Cardiac fibroblast (primary cell): ENCODE measurements around the gene C11orf58.

Experiments
- DNase-seq, 2 donors: peaks; one replicate each; pipeline versions ENCODE4 v3.0.0 to v3.0.0-alpha.2; 2010; ENCODE audit warnings: low read depth in 2 of 2
- H3K4me3 ChIP-seq, 2 donors: replicated peaks in 1 of 2; 1 replicate in 1 of 2; 2 replicates in 1 of 2; pipeline ENCODE4 v1.5.1; 2011; ENCODE audit warnings: low read depth in 2 of 2, low read length in 2 of 2, mild to moderate bottlenecking in 2 of 2, moderate library complexity in 1 of 2
- TF ChIP-seq, protein P1 (sequence below): IDR thresholded peaks from one replicate; pipeline ENCODE4 v1.5.1; 2011; ENCODE audit warnings: low read depth, mild to moderate bottlenecking, low read length, inconsistent platforms

The C11orf58 gene

DNA sequence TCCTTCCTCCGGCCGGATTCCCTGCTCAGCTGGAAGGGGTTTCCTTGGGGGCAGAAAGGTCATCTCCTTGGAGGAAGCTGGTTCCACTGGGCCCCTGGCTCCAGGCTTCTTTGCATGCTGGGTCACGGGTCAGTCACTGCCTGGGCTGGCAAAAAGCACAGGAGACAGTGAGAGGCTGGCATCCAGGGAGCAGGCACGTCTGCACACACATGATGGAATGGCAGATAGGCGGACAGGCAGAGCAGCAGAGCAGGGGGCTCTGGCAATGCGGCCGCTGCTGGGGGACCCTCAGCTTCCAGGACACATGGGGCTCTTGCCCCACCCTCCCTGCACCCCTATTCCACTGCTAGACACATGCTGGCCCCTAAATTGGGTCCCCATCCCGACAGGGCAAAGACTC lies 40.4 kb downstream of the C11orf58 start:
- no peak for DNase-seq
- no peak overlapping the region for H3K4me3 ChIP-seq
- TF ChIP-seq, protein P1, sequence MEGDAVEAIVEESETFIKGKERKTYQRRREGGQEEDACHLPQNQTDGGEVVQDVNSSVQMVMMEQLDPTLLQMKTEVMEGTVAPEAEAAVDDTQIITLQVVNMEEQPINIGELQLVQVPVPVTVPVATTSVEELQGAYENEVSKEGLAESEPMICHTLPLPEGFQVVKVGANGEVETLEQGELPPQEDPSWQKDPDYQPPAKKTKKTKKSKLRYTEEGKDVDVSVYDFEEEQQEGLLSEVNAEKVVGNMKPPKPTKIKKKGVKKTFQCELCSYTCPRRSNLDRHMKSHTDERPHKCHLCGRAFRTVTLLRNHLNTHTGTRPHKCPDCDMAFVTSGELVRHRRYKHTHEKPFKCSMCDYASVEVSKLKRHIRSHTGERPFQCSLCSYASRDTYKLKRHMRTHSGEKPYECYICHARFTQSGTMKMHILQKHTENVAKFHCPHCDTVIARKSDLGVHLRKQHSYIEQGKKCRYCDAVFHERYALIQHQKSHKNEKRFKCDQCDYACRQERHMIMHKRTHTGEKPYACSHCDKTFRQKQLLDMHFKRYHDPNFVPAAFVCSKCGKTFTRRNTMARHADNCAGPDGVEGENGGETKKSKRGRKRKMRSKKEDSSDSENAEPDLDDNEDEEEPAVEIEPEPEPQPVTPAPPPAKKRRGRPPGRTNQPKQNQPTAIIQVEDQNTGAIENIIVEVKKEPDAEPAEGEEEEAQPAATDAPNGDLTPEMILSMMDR: no peak

DNA sequence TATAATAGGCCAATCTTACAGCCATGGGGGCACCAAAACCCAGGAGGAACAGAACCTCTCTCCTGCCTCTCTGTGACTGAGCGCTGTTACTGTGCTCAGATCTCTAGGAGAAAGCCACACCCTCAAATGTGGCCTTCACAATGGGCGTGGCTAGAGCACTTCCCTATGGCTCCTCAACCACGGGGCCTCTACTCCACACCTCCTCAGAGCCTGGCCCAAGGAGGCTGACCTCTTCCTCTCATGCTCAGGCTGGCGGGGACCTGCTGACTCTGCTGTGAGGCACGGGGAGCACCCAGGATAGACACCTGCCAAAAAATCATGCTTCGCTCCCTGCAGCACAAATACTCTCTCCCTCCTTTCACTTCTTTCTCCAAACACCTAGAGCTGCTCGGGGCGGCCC lies 41.0 kb downstream of the C11orf58 start:
- TF ChIP-seq, protein P1: no peak
- H3K4me3 ChIP-seq: no peak overlapping the region
- DNase-seq: no peak

DNA sequence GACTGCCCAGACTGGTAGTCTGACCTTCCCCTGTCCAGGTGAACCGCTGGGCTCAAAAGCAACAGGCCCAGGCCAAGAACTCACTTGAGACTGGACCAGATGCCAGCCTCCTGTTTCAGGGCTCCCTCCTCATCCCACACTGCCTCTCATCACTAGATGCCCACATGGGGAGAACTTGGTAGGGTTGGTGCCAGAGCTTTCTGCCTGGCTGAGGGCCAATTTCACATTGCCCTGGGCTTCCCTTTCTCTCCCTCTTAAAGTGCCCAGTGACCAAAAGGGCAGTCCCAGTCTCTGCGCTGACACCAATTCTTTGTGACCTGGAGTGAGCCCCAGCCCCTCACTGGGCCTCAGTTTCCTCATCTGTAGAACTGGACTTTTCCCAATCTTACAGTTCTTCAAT lies 41.7 kb downstream of the C11orf58 start:
- TF ChIP-seq, protein P1: no peak
- DNase-seq: no peak
- H3K4me3 ChIP-seq: no peak overlapping the region

- no peak for DNase-seq
- H3K4me3 ChIP-seq: no peak overlapping the region
- TF ChIP-seq, protein P1: no peak
Observed at GRCh38 chr11:16780698-16781550, 42.5 kb downstream of the C11orf58 start.

DNA sequence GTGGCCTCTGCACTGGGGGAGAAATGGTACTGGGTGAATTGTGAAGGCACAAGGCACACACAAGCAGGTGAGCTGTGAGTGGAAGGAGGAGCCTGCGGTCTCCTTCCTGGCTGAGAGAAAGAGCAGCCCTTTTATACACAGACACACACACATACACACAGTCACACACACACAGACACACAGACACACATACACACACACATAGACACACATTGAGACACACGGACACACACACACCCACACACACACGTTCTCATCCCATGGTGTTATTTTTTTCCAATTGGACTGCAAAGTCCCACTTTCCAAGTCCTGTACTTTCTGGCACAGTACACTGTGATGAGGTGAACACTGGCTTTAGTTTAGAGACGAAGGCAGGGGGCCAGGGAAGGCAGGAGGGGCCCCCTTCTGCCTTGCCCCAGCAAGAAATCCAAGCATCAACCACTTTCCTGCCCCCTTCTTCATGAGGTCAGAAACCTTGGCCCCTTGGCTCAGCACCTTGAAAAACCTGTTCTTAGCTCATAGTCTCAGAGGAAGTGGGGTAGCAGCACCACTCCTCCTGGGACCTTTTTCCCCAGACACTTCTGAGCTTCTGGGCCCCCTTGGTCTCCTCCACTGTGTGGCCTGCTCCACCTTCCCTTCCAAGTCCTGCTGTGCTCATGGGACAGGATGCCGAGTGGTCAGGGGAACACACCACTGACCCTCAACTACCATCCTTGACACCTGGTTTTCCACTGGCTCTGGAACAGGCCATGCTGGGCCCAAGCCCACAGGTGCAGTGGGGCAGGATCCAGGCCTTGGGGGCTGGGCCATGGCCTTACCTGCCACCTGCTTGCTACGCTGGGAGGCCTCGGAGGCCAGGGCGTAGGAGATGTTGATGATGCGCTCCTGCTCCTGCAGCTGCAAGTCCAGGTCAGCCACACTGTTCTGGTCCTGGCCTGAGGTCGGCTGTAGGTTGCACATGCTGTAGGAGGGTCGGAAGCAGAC lies 43.8 kb downstream of the C11orf58 start:
- no peak overlapping the region for H3K4me3 ChIP-seq
- TF ChIP-seq, protein P1: no peak
- DNase-seq: no peak

- no peak for DNase-seq
- no peak overlapping the region for H3K4me3 ChIP-seq
- TF ChIP-seq, protein P1: no peak
Observed at GRCh38 chr11:16783321-16783801, 44.9 kb downstream of the C11orf58 start.
